Thyroid gland (tissue), 4 donors: ENCODE data around the gene SYN1.
A peak's percentile ranks its signal among the peaks of the same experiment; 100 is the strongest.

Source experiments
- POLR2A ChIP-seq, 2 donors: fragments of 450-650 bp; IDR thresholded peaks; one replicate each; pipeline ENCODE4 v1.6.1; 2017; ENCODE audit warnings: antibody characterized with exemption in 2 of 2, mild to moderate bottlenecking in 2 of 2, moderate library complexity in 1 of 2
- TF ChIP-seq, protein P1 (sequence below), 6 experiments: fragments of 200-600 bp in 3 of 6; fragments of 450-650 bp in 3 of 6; sonication (generic) in 3 of 6; IDR thresholded peaks; one replicate each; pipeline ENCODE4 v1.5.1; 2016 to 2019; ENCODE audit warnings: antibody characterized with exemption in 6 of 6, mild to moderate bottlenecking in 2 of 6, inconsistent platforms in 1 of 6, moderate library complexity in 1 of 6

DNA sequence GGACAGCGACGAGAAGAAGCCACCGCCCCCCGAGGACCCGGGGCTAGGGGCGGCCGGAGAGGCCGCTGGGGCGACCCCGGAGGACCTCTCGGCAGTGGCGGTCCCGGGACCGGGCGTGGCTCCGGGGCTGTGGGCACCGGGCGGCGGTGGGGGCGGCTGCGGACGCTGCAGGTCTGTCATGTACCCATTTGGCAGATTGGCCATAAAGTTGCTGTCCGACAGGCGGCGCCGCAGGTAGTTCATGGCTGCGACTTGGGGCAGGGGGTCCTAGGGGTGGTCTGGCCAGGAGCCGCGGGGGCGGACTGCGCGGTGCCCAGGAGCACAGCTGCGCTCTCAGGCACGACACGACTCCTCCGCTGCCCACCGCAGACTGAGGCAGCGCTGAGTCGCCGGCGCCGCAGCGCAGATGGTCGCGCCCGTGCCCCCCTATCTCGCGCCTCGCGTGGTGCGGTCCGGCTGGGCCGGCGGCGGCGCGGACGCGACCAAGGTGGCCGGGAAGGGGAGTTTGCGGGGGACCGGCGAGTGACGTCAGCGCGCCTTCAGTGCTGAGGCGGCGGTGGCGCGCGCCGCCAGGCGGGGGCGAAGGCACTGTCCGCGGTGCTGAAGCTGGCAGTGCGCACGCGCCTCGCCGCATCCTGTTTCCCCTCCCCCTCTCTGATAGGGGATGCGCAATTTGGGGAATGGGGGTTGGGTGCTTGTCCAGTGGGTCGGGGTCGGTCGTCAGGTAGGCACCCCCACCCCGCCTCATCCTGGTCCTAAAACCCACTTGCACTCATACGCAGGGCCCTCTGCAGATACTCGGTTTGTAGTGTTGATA, at the start of gene SYN1:
- TF ChIP-seq, protein P1, sequence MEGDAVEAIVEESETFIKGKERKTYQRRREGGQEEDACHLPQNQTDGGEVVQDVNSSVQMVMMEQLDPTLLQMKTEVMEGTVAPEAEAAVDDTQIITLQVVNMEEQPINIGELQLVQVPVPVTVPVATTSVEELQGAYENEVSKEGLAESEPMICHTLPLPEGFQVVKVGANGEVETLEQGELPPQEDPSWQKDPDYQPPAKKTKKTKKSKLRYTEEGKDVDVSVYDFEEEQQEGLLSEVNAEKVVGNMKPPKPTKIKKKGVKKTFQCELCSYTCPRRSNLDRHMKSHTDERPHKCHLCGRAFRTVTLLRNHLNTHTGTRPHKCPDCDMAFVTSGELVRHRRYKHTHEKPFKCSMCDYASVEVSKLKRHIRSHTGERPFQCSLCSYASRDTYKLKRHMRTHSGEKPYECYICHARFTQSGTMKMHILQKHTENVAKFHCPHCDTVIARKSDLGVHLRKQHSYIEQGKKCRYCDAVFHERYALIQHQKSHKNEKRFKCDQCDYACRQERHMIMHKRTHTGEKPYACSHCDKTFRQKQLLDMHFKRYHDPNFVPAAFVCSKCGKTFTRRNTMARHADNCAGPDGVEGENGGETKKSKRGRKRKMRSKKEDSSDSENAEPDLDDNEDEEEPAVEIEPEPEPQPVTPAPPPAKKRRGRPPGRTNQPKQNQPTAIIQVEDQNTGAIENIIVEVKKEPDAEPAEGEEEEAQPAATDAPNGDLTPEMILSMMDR (IDR thresholded peaks at IDR 0.05), result peak in 3 of 6 experiments; percentile 5 to 34 (median 25)
- TF ChIP-seq POLR2A (IDR thresholded peaks at IDR 0.05), result no peak
